ENCODE results near the gene PVALEF.

DNA sequence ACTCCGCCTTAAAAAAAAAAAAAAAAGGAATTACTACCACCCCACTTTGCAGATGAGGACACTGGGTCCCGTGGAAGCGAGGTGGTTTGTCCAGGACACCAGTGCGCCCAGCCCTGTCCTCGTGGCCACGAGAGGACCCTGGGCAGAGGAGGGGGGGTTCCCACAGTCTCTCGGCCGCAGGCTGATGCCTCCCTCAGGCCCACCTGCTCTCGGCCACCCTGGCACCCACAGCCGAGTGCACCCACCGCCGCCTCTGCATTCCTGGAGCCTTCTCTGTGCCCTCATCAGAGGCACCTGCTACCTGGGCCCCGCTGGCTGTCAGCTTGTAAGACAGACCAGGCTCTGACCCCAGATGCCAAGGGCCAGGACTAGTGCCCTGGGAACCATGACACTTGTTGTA is 28.1 kb upstream of the PVALEF start:
- TF ChIP-seq POLR2A (IDR thresholded peaks at IDR 0.05; ENCODE audit: low read length), result no peak
- no peak for TF ChIP-seq GATA1 (IDR thresholded peaks at IDR 0.05; ENCODE audit: low read depth, low read length)
